ENCODE measurements around the gene SCARF2.

SCARF2 gene

DNA sequence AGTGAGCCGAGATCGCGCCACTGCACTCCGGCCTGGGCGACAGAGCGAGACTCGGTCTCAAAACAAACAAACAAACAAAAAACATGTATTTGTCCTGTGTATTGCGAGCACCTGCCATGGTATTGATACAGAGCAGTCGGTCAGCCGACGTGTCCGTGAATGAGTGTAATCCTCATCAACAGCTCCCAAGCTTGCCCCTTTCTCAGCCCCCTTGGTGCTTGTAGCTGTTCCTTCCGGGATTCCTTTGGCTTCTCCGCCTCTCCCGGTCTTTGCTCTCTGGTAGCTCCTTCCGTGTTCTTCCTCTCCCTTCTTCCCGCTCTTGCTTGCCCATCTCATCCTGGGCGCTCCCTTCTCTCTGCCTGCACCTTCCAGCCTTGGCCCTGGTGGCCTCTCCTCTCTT, 32.7 kb downstream of the SCARF2 start:
- no peak overlapping the region for H3K4me3 ChIP-seq (ENCODE audit: low read length)
- no peak for TF ChIP-seq CTCF (IDR thresholded peaks at IDR 0.05; ENCODE audit: insufficient read depth, low read depth, low read length, missing control alignments)
- DNase-seq (ENCODE audit: low read depth): no peak

GRCh38 chr22:20403779-20404140, 33.9 kb downstream of the SCARF2 start:
- TF ChIP-seq CTCF (IDR thresholded peaks at IDR 0.05; ENCODE audit: insufficient read depth, low read depth, low read length, missing control alignments): no peak
- no peak overlapping the region for H3K4me3 ChIP-seq (ENCODE audit: low read length)
- DNase-seq (ENCODE audit: low read depth): no peak

DNA sequence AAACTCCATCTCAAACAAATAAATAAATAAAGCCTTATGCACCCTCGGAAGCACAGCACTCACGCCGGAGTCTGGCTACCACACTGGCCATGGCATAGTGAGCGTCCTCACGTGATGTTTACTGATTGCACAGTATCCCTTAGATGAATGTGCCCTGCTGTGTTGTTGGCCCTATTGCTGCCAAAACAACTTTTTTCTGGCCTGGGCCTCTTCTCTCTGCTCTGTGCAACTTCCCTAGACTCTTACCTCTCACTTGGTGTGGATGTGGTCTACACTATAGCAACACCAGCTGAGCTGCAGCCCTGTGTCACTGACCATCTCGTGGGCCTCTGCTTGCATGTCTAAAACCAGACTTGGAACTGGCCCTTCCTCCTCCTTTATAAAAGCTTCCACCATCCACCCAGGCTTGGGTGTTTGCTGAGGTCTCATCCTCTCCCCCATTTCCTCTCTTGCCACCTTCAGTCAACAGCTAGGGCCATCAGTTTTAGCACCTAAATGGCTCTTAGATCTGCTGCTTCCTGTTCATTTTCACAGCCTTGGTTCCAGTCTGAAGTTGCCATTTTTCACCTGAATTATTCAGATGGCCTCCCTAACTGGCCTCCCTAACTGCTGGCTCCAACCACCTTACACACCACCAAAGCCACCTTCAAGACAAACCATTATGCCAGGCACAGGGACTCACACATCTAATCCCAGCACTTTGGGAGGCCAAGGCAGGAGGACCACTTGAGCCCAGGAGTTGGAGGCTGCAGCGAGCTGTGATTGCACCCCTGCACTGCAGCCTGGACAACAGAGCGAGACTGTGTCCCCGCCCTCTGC, 34.5 kb downstream of the SCARF2 start:
- H3K4me3 ChIP-seq (ENCODE audit: low read length): no peak overlapping the region
- DNase-seq (ENCODE audit: low read depth): no peak
- TF ChIP-seq CTCF (IDR thresholded peaks at IDR 0.05; ENCODE audit: insufficient read depth, low read depth, low read length, missing control alignments): no peak

DNA sequence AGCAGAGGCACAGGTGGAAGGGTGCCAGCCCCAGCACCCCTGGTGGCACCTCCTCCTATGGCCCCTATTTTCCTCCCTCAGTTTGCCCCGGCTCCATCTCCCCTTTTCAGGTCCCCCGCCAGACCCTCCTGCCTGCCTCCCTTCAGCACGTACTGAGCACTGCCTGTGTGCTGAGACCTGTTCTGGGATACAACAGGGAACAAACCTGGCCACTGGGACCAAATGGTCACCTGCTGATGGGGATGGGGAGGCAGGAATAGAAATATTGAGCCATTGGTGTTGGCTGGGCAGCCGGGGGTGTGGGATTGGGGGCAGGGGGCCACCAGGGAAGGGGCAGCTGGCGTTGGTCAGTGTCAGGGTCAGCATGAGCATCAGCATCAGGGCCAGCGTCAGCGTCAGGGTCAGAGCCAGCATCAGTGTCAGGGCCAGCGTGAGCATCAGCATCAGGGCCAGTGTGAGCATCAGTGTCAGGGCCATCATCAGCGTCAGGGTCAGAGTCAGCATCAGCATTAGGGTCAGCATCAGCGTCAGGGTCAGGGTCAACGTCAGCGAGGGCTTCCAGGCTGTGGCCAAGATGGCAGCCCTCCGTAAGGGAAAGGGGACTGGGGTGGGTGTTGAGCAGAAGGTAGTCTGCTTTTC, 36.1 kb downstream of the SCARF2 start:
- DNase-seq (ENCODE audit: low read depth): no peak
- no peak overlapping the region for H3K4me3 ChIP-seq (ENCODE audit: low read length)
- no peak for TF ChIP-seq CTCF (IDR thresholded peaks at IDR 0.05; ENCODE audit: insufficient read depth, low read depth, low read length, missing control alignments)

DNA sequence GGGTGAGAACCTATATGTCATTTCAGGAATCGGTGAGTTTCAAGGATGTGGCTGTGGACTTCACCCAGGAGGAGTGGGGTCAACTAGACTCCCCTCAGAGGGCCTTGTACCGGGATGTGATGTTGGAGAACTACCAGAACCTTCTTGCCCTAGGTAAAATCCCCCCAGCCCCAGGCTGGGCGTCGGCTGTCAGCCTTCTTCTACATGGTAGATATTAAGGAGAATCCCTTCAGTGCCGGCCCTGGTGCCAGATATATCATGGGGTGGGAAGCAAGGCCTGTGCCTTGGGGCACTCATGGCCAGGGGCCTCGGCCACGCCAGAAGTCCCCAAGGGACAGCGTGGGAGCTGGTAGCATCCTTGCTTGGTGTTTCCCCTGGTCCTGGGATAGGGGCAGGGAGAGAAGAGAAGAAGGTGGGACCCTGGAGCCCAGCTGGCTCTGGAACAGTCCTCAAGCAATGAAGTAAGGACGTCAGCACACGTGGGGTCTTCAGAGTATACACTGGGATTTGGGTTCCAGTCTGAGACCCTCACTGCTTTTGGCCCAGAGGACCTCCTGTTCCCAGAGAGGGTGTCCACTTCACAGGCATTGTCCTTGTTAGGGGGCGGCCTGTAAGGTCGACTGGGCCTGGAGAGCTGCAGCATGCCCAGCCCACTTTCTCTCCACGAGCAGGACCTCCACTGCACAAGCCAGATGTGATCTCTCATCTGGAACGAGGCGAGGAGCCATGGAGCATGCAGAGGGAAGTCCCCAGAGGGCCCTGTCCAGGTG, 36.8 kb downstream of the SCARF2 start:
- no peak overlapping the region for H3K4me3 ChIP-seq (ENCODE audit: low read length)
- TF ChIP-seq CTCF (IDR thresholded peaks at IDR 0.05; ENCODE audit: insufficient read depth, low read depth, low read length, missing control alignments): no peak
- DNase-seq (ENCODE audit: low read depth): no peak

GRCh38 chr22:20399866-20400605, 37.6 kb downstream of the SCARF2 start:
- TF ChIP-seq CTCF (IDR thresholded peaks at IDR 0.05; ENCODE audit: insufficient read depth, low read depth, low read length, missing control alignments): no peak
- DNase-seq (ENCODE audit: low read depth): no peak
- no peak overlapping the region for H3K4me3 ChIP-seq (ENCODE audit: low read length)

All from epithelial cell of esophagus (primary cell).